Thoracic aorta (tissue), 2 donors: ENCODE results near the gene NKX2-3. TPM values are rescaled to one million over a fixed set of nuclear protein-coding genes. Genes with fewer than 3 reads are reported as not detected.

ENCODE experiments used
- ATAC-seq: fragments of 150-250 bp; one replicate; pipeline ENCODE4 v1.8.0; 2017; ENCODE audit warnings: low read depth; ENCODE audit not compliant: insufficient number of reproducible peaks, low FRiP score
- DNase-seq: peaks from one replicate; pipeline ENCODE4 v3.0.0-alpha.2; 2020; ENCODE audit warnings: low spot score
- H3K27ac ChIP-seq, 2 donors: fragments of 200-600 bp; sonication (generic); 1 replicate in 1 of 2; 2 replicates in 1 of 2; pipeline ENCODE4 v1.5.1; 2016; ENCODE audit warnings: mild to moderate bottlenecking in 2 of 2, moderate library complexity in 2 of 2
- H3K27me3 ChIP-seq: fragments of 200-600 bp; sonication (generic); replicated peaks from 2 replicates; pipeline ENCODE4 v1.6.0; 2016; ENCODE audit warnings: mild to moderate bottlenecking; ENCODE audit not compliant: insufficient read depth
- H3K36me3 ChIP-seq: fragments of 200-600 bp; sonication (generic); one replicate; pipeline ENCODE4 v1.5.1; 2016
- H3K4me1 ChIP-seq, 2 donors: fragments of 200-600 bp; sonication (generic); 1 replicate in 1 of 2; 2 replicates in 1 of 2; pipeline versions ENCODE4 v1.5.1 to v1.6.0; 2016; ENCODE audit warnings: low read depth in 2 of 2, mild to moderate bottlenecking in 1 of 2; ENCODE audit not compliant: control insufficient read depth in 1 of 2
- H3K4me3 ChIP-seq: fragments of 200-600 bp; sonication (generic); 2 replicates; pipeline ENCODE4 v1.5.1; 2016; ENCODE audit warnings: mild to moderate bottlenecking
- H3K9me3 ChIP-seq: fragments of 200-600 bp; sonication (generic); 2 replicates; pipeline ENCODE4 v1.5.1; 2016
- total RNA-seq, 2 donors: library from RNA; depleted of rRNA; stranded (reverse); fragments of >200 nt; gene quantifications; one replicate each; pipeline versions ENCODE4 v1.1.0 to v1.2.3, GENCODE V29; 2016
- TF ChIP-seq, protein P1 (sequence below): fragments of 200-600 bp; sonication (generic); IDR thresholded peaks from one replicate; pipeline ENCODE4 v1.5.1; 2019; ENCODE audit warnings: antibody characterized with exemption

Gene NKX2-3
- total RNA-seq, 2 donors from 2014 or later: 0.42 TPM; not detected in 1

GRCh38 chr10:99520040-99520846, 12.5 kb upstream of the NKX2-3 start:
- Histone ChIP-seq H3K36me3 (no peaks in the 10 kb centered on the region), H3K4me1 (peaks cover 0 to 8% of the 10 kb centered on the region in 2 donors), H3K27me3 (peaks cover 7% of the 10 kb centered on the region), H3K4me3 (no peak overlapping the region), H3K27ac (no peak overlapping the region), H3K9me3 (no peaks in the 10 kb centered on the region)
- ATAC-seq (no peak), DNase-seq (no peak)
- TF ChIP-seq, protein P1, sequence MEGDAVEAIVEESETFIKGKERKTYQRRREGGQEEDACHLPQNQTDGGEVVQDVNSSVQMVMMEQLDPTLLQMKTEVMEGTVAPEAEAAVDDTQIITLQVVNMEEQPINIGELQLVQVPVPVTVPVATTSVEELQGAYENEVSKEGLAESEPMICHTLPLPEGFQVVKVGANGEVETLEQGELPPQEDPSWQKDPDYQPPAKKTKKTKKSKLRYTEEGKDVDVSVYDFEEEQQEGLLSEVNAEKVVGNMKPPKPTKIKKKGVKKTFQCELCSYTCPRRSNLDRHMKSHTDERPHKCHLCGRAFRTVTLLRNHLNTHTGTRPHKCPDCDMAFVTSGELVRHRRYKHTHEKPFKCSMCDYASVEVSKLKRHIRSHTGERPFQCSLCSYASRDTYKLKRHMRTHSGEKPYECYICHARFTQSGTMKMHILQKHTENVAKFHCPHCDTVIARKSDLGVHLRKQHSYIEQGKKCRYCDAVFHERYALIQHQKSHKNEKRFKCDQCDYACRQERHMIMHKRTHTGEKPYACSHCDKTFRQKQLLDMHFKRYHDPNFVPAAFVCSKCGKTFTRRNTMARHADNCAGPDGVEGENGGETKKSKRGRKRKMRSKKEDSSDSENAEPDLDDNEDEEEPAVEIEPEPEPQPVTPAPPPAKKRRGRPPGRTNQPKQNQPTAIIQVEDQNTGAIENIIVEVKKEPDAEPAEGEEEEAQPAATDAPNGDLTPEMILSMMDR: no peak

- DNase-seq: no peak
- Histone ChIP-seq H3K27me3 (peaks cover 10% of the 10 kb centered on the region), H3K27ac (no peak overlapping the region), H3K36me3 (no peaks in the 10 kb centered on the region), H3K9me3 (no peaks in the 10 kb centered on the region), H3K4me1 (peaks cover 0 to 8% of the 10 kb centered on the region in 2 donors), H3K4me3 (no peak overlapping the region)
- TF ChIP-seq, protein P1: no peak
- no peak for ATAC-seq
These were observed 11.6 kb upstream of the NKX2-3 start for GRCh38 chr10:99520847-99521764.

DNA sequence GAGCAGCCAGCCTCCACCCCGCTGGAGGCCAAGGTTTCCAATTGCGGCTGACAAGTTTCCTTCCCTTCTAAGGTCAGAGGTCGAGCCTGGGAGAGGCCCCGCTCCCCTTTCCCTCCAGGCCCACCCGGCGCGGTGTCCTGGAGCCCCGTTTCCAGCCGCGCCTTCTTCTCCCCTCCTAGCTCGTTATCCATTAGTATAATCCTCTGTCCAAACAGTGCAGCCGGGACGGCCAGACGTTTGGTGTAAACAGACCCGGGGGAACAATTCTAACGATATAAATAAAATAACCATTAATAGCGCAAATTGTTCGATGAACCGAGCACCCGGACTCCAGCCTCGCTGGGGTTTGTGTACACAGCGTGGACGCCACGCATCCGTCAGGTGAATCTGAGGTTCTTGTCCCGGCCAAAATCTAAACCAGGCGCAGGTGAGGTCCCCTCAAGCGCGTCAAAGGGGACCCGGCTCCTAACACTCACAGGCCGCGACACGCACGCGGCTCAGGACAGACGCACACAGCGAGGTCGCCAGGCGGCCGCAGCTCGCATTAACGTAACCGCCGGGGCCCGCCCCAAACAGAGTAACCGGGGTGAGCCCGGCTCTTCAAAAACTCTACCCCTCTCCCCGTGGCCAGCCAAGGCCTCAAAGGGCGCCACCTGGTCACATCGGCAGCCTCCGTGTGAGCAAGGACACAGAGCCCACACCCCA, 10.8 kb upstream of the NKX2-3 start:
- ATAC-seq (no peak), DNase-seq (no peak)
- TF ChIP-seq, protein P1: no peak
- Histone ChIP-seq H3K4me3 (no peak overlapping the region), H3K27me3 (peaks cover 12% of the 10 kb centered on the region), H3K36me3 (no peaks in the 10 kb centered on the region), H3K9me3 (no peaks in the 10 kb centered on the region), H3K27ac (no peak overlapping the region), H3K4me1 (peaks cover 0 to 8% of the 10 kb centered on the region in 2 donors)

- no peak for ATAC-seq
- no peak for DNase-seq
- Histone ChIP-seq H3K4me3 (no peak overlapping the region), H3K27me3 (peaks cover 12% of the 10 kb centered on the region), H3K27ac (no peak overlapping the region), H3K4me1 (peaks cover 0 to 8% of the 10 kb centered on the region in 2 donors), H3K9me3 (no peaks in the 10 kb centered on the region), H3K36me3 (no peaks in the 10 kb centered on the region)
- TF ChIP-seq, protein P1: no peak
These were observed 10.1 kb upstream of the NKX2-3 start for GRCh38 chr10:99522470-99523250.
